HG03354 (cell line): ENCODE data around the gene PLEKHH1.

Source experiments
- ATAC-seq: cut with Tn5 transposase; IDR thresholded peaks from one replicate; pipeline ENCODE4 v1.9.1; 2021; ENCODE audit warnings: mild to moderate bottlenecking; ENCODE audit not compliant: unreplicated experiment, poor library complexity, severe bottlenecking

The PLEKHH1 gene

DNA sequence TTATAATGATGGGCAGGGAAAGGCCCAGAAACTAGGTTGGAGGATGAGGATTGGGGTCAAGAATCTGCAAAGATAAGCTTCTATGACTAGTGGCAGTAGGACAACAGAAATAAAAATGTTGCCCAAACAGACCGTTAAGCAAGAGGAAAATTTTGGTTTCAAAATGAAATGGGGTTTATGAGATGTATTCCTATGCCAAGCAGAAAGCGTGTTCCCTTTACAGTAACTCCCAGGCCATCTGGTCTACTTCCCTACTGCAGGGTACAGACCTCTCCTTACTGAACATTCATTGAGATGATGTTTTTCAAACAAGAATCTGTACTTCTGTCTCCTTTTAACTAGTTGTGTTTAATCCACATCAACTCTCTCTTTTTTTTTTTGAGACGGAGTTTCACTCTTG is 24.1 kb upstream of the PLEKHH1 start:
- no peak for ATAC-seq

DNA sequence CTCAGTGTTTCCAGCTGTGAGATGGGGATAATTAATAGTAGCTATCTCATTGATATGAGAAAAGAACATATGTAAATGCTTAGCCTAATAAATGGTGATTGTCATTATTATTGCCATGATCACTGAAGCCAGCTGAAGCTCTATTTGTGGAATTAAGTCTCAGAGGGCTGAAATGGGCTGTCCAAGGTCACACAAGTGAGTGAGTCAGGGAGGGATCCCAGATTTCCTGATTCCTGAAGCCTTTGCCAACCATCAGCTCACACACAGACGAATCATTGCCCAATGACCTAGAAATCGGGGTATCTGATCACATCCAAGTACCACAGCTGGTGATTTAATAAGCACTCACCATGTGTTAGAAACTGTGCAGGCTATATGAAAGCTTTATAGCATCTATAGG is 23.0 kb upstream of the PLEKHH1 start:
- ATAC-seq = no peak

DNA sequence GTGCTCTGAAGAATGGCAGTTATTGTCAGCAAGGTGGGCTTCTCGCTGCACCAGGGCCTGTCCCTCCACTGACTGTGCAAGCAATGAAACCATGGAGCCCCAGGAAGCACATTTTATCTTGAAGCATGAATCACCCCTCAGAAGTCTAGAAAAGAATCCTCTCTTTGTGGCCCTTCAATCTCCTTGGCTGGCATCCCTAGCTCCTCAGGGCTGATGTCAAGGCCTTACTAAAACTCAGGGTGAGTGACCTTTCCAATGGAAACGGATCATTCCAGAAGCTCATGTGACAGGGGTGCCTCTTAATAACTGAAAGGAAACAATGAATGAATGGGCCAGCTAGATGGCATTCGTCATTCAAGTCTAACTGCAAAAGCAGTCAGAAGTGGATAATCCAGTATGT is 22.3 kb upstream of the PLEKHH1 start:
- no peak for ATAC-seq

DNA sequence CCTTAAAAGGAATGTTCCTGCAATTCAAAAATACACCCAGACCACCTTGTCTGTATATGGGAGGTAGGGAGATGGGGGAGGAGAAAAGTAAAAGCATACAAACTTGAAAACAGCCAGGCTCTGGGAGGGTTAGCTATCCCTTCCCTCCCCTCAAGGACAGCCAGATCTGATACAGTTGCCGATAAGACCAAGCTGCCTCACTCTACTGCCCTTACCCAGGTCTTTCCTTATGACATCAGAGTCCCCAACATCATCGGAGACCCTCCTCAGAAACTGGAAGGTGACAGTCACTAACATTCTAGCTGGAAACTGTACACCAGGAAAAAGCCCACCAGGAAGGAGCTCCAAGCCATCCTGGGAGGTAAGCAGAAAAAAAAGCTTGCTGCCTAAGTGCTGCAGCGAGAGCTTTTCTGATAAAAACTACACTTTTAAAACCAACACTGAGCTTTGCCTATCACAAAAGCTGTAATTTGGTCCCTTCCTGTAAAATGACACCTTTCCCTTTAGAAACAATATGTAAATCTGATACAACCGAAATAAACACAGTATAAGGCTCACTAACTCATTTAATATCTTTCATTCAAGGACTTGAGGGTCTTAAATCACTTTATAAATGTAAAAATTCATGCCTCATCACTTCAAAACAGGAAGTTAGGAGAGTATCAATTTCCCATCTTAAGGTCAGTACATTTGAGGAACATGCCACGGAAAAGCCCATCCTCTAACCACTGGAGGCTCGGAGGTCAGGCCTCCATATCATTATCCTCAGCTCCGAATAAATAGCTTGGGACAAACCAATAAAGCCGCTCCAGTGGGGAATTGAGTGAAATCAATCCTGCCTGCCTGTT is 20.4 kb upstream of the PLEKHH1 start:
- ATAC-seq = no peak

DNA sequence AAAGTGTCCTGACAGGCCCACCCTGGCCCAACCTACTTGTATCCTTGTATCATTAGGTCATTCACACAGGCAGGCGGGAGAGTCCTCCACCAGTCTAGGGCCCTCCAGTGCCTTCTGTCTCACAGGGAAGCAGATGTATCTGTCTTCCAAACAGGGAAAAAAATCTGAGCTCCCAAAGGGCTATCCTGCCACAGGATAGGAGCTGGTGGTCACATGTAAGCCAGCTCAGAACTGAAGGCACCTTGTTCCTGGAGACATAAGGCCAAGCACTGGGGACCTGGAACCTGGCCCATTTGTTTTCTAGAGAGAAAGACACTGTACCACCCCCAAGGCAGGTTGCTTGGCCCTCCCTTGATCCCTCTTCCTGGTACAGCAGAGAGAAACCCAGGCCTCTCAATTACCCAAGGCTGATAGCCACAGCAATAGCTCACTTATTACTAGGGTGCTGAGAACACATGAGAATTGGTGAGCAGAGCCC is 19.4 kb upstream of the PLEKHH1 start:
- no peak for ATAC-seq

DNA sequence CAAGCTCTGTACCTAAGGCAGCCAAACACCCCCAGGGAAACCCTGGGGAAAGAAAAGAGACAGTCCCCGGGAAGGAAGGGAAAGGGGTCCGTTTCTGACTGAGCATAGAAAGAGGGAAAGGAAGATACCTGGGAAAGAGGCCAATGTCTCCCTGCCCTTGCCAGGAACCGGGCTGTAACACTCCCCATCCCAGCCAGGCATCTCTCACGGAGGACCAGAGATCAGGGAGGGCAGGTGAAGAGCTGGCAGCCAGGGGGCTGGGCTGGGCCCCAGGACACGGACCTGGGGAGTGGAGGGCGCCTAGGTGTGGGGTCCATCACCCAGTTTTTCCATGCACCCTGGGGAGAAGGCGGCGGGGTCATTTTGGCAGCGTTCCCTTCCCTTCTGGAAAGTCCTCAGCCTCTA is 18.9 kb upstream of the PLEKHH1 start:
- no peak for ATAC-seq

GRCh38 chr14:67514650-67515385 is 18.3 kb upstream of the PLEKHH1 start:
- peak; percentile 54 for ATAC-seq

- peak; percentile 45 for ATAC-seq
Measured at GRCh38 chr14:67515386-67516079, 17.6 kb upstream of the PLEKHH1 start.

- ATAC-seq = no peak
Measured at GRCh38 chr14:67516676-67517075, 16.4 kb upstream of the PLEKHH1 start.

GRCh38 chr14:67517083-67517482 is 16.0 kb upstream of the PLEKHH1 start:
- no peak for ATAC-seq

DNA sequence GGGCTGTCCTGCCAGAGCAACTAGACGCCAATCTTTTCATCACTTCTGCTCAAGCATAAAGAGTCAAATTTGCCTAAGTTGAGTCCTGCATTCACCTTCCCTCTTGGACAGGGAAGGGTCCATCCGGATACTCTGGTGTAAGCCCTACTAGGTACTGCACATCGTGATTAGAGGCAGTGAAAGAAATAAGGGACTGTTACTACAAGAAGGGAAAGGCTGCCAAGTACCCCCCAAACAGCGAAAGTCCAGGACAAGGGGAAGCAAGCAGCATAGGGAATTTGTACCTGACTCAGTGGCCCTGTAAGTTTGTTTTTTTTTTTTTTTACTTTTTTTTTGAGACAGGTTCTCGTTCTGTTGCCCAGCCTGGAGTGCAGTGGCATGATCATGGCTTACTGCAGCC is 13.7 kb upstream of the PLEKHH1 start:
- ATAC-seq = no peak

GRCh38 chr14:67520482-67520881 is 12.6 kb upstream of the PLEKHH1 start:
- ATAC-seq = no peak

DNA sequence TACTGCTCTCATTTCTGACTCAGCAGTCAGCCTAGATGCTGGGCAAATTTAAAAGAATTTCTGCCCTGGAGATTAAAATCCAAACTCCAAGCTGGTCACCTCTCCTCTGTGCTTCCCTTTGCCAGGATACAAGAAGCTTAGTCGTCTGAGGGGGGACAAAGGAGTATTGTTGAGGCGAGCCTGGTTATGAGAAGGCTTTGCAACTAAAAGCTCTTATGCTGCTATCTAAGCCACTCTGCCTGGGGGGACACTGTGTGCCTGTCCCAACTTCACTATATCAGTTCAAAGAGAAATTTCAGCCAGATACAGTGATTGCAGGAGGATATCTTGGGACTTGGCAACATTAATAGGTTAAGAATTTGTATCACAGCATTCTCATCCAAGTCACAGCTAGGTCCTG is 10.8 kb upstream of the PLEKHH1 start:
- ATAC-seq = no peak

GRCh38 chr14:67523764-67524633 is 9.1 kb upstream of the PLEKHH1 start:
- no peak for ATAC-seq

GRCh38 chr14:67524634-67524963 is 8.5 kb upstream of the PLEKHH1 start:
- no peak for ATAC-seq

GRCh38 chr14:67525389-67525788 is 7.7 kb upstream of the PLEKHH1 start:
- ATAC-seq = no peak

GRCh38 chr14:67526181-67526580 is 6.9 kb upstream of the PLEKHH1 start:
- ATAC-seq = no peak

DNA sequence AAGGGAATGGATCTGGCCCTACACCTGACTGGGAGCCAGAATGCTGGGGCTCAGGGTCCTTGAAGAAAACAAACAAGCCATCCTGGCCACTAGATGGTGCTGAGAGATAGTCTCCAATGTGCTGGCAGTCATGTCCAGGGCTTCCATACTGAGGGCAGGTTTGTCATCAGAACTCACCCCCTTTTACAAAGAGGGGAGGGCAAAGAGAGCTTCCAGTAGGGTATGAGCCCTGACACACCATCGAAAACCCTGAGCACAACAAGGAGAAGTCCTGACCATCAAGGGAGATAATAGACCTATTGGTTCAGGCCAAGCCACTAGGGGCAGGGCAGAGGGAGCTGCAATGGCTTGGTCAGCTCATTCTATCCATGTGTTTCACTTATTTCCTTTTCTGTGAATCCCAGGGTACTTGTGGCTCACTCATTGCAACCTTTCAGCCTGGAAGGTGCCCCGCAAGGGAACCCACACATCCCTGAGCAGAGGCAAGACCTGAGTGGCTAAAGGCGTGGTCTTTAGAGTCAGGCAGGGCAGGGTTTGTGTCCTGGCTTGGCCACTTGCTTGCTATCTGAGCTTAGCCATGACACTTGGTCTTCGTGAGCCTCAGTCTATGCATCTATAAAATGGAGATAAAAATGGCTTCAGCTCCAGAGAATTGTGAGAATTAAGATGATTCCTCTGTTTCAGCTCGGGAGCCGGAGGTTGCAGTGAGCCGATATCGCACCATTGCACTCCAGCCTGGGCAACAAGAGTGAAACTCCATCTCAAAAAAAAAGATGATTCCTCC is 6.2 kb upstream of the PLEKHH1 start:
- ATAC-seq = no peak

GRCh38 chr14:67527756-67528155 is 5.3 kb upstream of the PLEKHH1 start:
- no peak for ATAC-seq
